IMR-90 (cell line): ENCODE measurements around the gene PDZD2. TPM values are rescaled to one million over a fixed set of nuclear protein-coding genes. Genes with fewer than 3 reads are reported as not detected.

Source experiments
- ATAC-seq: fragments of 200-7000 bp; cut with Tn5 transposase; 2 replicates; pipeline ENCODE4 v1.9.1; 2020; ENCODE audit warnings: low read depth, mild to moderate bottlenecking, moderate library complexity
- BruUV-seq: library from RNA; stranded (reverse); fragments of 400-500 nt; replicated peaks from 2 replicates; lab custom pipeline; 2021; lab: Mats Ljungman, UMichigan
- CTCF ChIA-PET: fragments of 300-600 bp; formaldehyde crosslinking; extraction: SDS; loops from one replicate; lab custom pipeline; 2021; ENCODE audit warnings: antibody characterized with exemption; lab: Yijun Ruan, JAX
- POLR2A ChIA-PET: fragments of 300-600 bp; sonication (Branson Sonifier 250); formaldehyde crosslinking; loops from one replicate; lab custom pipeline; 2022; ENCODE audit warnings: antibody characterized with exemption; ENCODE audit not compliant: unreplicated experiment; lab: Charles Lee
- DNase-seq: peaks from one replicate; pipeline ENCODE4 v3.0.0; 2013
- H2AFZ ChIP-seq: replicated peaks from 2 replicates; pipeline ENCODE3; 2013; ENCODE audit warnings: low read length, mild to moderate bottlenecking; ENCODE audit not compliant: poor library complexity
- H2AK5ac ChIP-seq: 2 replicates; pipeline ENCODE4 v1.6.1; 2013; ENCODE audit warnings: low read depth, low read length, inconsistent platforms
- H2AK9ac ChIP-seq: replicated peaks from 2 replicates; pipeline ENCODE3; 2013; ENCODE audit warnings: mild to moderate bottlenecking, low read depth, low read length, moderate library complexity; ENCODE audit not compliant: poor library complexity
- H2BK120ac ChIP-seq: 2 replicates; pipeline ENCODE4 v1.6.1; 2013; ENCODE audit warnings: low read depth, low read length, inconsistent platforms
- H2BK15ac ChIP-seq: 3 replicates; pipeline ENCODE4 v1.6.1; 2013; ENCODE audit warnings: low read depth, low read length, inconsistent platforms
- H2BK20ac ChIP-seq: 2 replicates; pipeline ENCODE4 v1.6.1; 2013; ENCODE audit warnings: low read depth, mild to moderate bottlenecking, inconsistent platforms, low read length, moderate library complexity
- H2BK5ac ChIP-seq: 2 replicates; pipeline ENCODE4 v1.6.1; 2013; ENCODE audit warnings: mild to moderate bottlenecking, low read depth, low read length, inconsistent platforms; ENCODE audit not compliant: poor library complexity, severe bottlenecking
- H3K14ac ChIP-seq: replicated peaks from 2 replicates; pipeline ENCODE4 v1.6.1; 2013; ENCODE audit warnings: low read depth, low read length, inconsistent platforms
- H3K18ac ChIP-seq: 2 replicates; pipeline ENCODE4 v1.6.1; 2013; ENCODE audit warnings: low read depth, low read length, control low read depth
- H3K23ac ChIP-seq: 2 replicates; pipeline ENCODE4 v1.6.1; 2013; ENCODE audit warnings: low read depth, low read length, inconsistent platforms
- H3K27ac ChIP-seq: 2 replicates; pipeline ENCODE4 v1.5.1; 2013; ENCODE audit warnings: mild to moderate bottlenecking, control low read depth, low read length; ENCODE audit not compliant: insufficient read depth
- H3K27me3 ChIP-seq: 2 replicates; pipeline ENCODE4 v1.6.1; 2013; ENCODE audit warnings: low read length; ENCODE audit not compliant: control insufficient read depth, insufficient read depth
- H3K36me3 ChIP-seq: 2 replicates; pipeline ENCODE4 v1.6.1; 2013; ENCODE audit warnings: low read length, mixed read lengths; ENCODE audit not compliant: control insufficient read depth, insufficient read depth
- H3K4ac ChIP-seq: 2 replicates; pipeline ENCODE4 v1.6.1; 2013; ENCODE audit warnings: low read depth, low read length, inconsistent platforms
- H3K4me1 ChIP-seq: 2 replicates; pipeline ENCODE4 v1.6.1; 2013; ENCODE audit warnings: low read length, mixed read lengths; ENCODE audit not compliant: control insufficient read depth, insufficient read depth
- H3K4me2 ChIP-seq: 2 replicates; pipeline ENCODE4 v1.6.1; 2013; ENCODE audit warnings: low read depth, mild to moderate bottlenecking, control low read depth, low read length, moderate library complexity
- H3K4me3 ChIP-seq: 2 replicates; pipeline ENCODE4 v1.5.1; 2013; ENCODE audit warnings: low read depth, mild to moderate bottlenecking, control low read depth, low read length, moderate library complexity; ENCODE audit not compliant: insufficient read depth
- H3K56ac ChIP-seq: 2 replicates; pipeline ENCODE4 v1.6.1; 2013; ENCODE audit warnings: low read length, inconsistent platforms; ENCODE audit not compliant: insufficient read depth; ENCODE audit errors: extremely low read depth
- H3K79me1 ChIP-seq, 2 experiments: 2 replicates each; pipeline ENCODE4 v1.6.1; 2013; ENCODE audit warnings: low read length in 2 of 2, inconsistent platforms in 1 of 2, low read depth in 1 of 2
- H3K9ac ChIP-seq: 2 replicates; pipeline ENCODE4 v1.6.1; 2013; ENCODE audit warnings: low read depth, low read length, control low read depth
- H3K9me1 ChIP-seq: 2 replicates; pipeline ENCODE4 v1.6.1; 2013; ENCODE audit warnings: low read length, inconsistent platforms; ENCODE audit not compliant: insufficient read depth
- H3K9me3 ChIP-seq: 2 replicates; pipeline ENCODE4 v1.6.1; 2013; ENCODE audit warnings: low read length; ENCODE audit not compliant: control insufficient read depth, insufficient read depth
- H4K20me1 ChIP-seq: 2 replicates; pipeline ENCODE4 v1.6.1; 2013; ENCODE audit warnings: low read length, inconsistent platforms; ENCODE audit not compliant: insufficient read depth
- H4K5ac ChIP-seq: 2 replicates; pipeline ENCODE4 v1.6.1; 2013; ENCODE audit warnings: mild to moderate bottlenecking, low read depth, low read length, control low read depth
- H4K8ac ChIP-seq, 2 experiments: 2 replicates each; pipeline ENCODE4 v1.6.1; 2013; ENCODE audit warnings: low read depth in 2 of 2, low read length in 2 of 2, control low read depth in 1 of 2, inconsistent platforms in 1 of 2
- H4K91ac ChIP-seq: 2 replicates; pipeline ENCODE4 v1.6.1; 2013; ENCODE audit warnings: low read depth, low read length, inconsistent platforms; ENCODE audit not compliant: insufficient read depth
- BHLHE40 ChIP-seq: fragments of 150-350 bp; IDR thresholded peaks from 2 replicates; pipeline ENCODE4 v1.6.1; 2016; ENCODE audit warnings: mild to moderate bottlenecking, low read depth, low read length
- CEBPB ChIP-seq: IDR thresholded peaks from 2 replicates; pipeline ENCODE4 v1.6.1; 2012; ENCODE audit warnings: low read depth, low read length, improper control_type of control experiment
- MXI1 ChIP-seq: IDR thresholded peaks from 2 replicates; pipeline ENCODE4 v1.6.1; 2012; ENCODE audit warnings: low read depth, mild to moderate bottlenecking, low read length, moderate library complexity, borderline replicate concordance
- RCOR1 ChIP-seq: IDR thresholded peaks from 2 replicates; pipeline ENCODE4 v1.6.1; 2012; ENCODE audit warnings: mild to moderate bottlenecking, low read length, improper control_type of control experiment; ENCODE audit not compliant: insufficient replicate concordance
- RFX5 ChIP-seq: IDR thresholded peaks from 2 replicates; pipeline ENCODE4 v1.8.0; 2012; ENCODE audit warnings: low read depth, mild to moderate bottlenecking, low read length, moderate library complexity
- SMC3 ChIP-seq: fragments of 150-350 bp; IDR thresholded peaks from 2 replicates; pipeline ENCODE4 v1.6.1; 2016; ENCODE audit warnings: low read depth, mild to moderate bottlenecking, antibody characterized with exemption, low read length, moderate library complexity
- WGBS, 2 experiments: methylation state at CpG; one replicate each; pipeline versions ENCODE4 v1.1.5 to v1.1.7; 2013; ENCODE audit warnings: missing lambda C conversion rate in 2 of 2; ENCODE audit not compliant: insufficient read length in 1 of 2; ENCODE audit errors: extremely low coverage in 2 of 2; 5-methylcytosine and 5-hydroxymethylcytosine counted together
- dilution Hi-C: fragments of 300-500 bp; cut with HindIII; formaldehyde crosslinking; loops from one replicate; pipeline ENCODE4 v1.14.3; 2018; ENCODE audit warnings: low sequenced_read_pairs; ENCODE audit not compliant: unreplicated experiment
- in situ Hi-C: fragments of 300-500 bp; cut with MboI; formaldehyde crosslinking; loops from 3 replicates; pipeline ENCODE4 v1.14.3; 2019; ENCODE audit warnings: low sequenced_read_pairs, inconsistent platforms, mixed read lengths
- intact Hi-C: fragments of 100-400 bp; cut with micrococcal nuclease; formaldehyde crosslinking; loops from 2 replicates; pipeline ENCODE4 v1.10.0; 2022
- polyA plus RNA-seq, 3 experiments: library from polyadenylated mRNA; depleted of rRNA; stranded (reverse); fragments of >200 nt; gene quantifications; 2 replicates each; pipeline ENCODE4 v1.2.3, GENCODE V29; 2012; ENCODE audit warnings: low replicate concordance in 1 of 3
- total RNA-seq: library from RNA; depleted of rRNA; stranded (reverse); fragments of >200 nt; gene quantifications from 2 replicates; pipeline ENCODE4 v1.2.3, GENCODE V29; 2012
- TF ChIP-seq, protein P1 (sequence below): fragments of 150-350 bp; IDR thresholded peaks from 2 replicates; pipeline ENCODE4 v1.6.1; 2016; ENCODE audit warnings: low read depth, mild to moderate bottlenecking, low read length, moderate library complexity, borderline replicate concordance
- TF ChIP-seq, protein P2 (sequence below): conservative IDR thresholded peaks from 2 replicates; pipeline ENCODE4 v1.5.1; 2012; ENCODE audit warnings: mild to moderate bottlenecking, low read depth, low read length, improper control_type of control experiment

The PDZD2 gene
- total and polyA plus RNA-seq, 2 of the 4 experiments (the other 2 are of a cell fraction) = under 0.01 to 0.02 TPM

DNA sequence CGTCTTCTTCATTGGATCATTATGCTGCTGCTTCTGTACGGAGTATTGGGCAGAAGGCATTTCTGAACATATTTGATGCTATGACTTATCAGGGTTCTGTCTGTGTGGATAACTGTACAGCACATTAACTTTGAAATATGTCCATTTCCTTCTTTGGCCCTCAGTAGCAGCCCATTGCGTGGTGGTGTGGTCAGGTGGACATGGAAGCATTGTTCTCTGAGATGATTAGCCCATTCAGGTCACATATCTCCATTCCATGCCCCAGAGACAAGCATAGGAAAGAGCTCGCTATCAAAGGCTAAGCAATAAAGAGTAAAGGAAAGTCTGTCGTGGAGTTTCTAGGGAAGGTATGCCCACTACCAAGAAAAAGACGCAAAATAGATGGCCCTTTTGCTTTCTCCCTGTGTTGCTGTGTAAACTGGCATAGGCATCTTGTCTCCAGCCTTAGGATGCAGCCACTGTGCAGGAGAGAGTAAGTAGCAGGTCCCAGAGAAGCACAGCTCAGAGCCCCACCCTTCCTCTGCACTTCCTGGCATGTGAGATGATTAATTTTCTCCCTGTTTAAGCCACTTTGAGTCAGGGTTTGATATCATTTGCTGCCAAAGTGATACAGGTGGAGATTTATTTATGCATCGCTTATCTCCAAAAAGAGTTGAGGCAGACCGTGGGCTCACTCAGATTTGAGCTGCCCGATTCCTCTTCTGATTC lies 221.9 kb downstream of the PDZD2 start:
- Histone ChIP-seq H3K56ac (no peak overlapping the region), H3K9me3 (peaks cover 14% of the 10 kb centered on the region), H3K14ac (no peak overlapping the region), H4K20me1 (no peaks in the 10 kb centered on the region), H3K27ac (no peak overlapping the region), H2BK5ac (no peak overlapping the region), H3K79me1 (no peaks in the 10 kb centered on the region), H2AK5ac (no peak overlapping the region), H4K91ac (no peak overlapping the region), H3K27me3 (peaks cover 18% of the 10 kb centered on the region), H2BK20ac (no peak overlapping the region), H2AK9ac (no peak overlapping the region), H2AFZ (no peak overlapping the region), H3K9ac (no peak overlapping the region), H3K23ac (no peak overlapping the region), H3K36me3 (no peaks in the 10 kb centered on the region), H4K8ac (no peak overlapping the region), H4K5ac (no peak overlapping the region), H3K4ac (no peak overlapping the region), H3K9me1 (no peaks in the 10 kb centered on the region), H2BK15ac (no peak overlapping the region), H3K18ac (no peak overlapping the region), H2BK120ac (no peak overlapping the region), H3K4me2 (no peak overlapping the region), H3K4me1 (no peaks in the 10 kb centered on the region), H3K4me3 (no peak overlapping the region)
- no peak for ATAC-seq
- CTCF ChIA-PET = interaction anchor here (0.9 kb wide), 1 partner anchor 9 kb away, joined by 4 read pairs; no protein-coding TSS in a partner anchor
- dilution Hi-C loops = no loop called here
- in situ Hi-C loops = no loop called here
- no peak for DNase-seq
- intact Hi-C loops = no loop called here
- POLR2A ChIA-PET = no interaction called here
- BruUV-seq = no TSS peak
- TF ChIP-seq RCOR1 = no peak
- TF ChIP-seq CEBPB = no peak
- TF ChIP-seq SMC3 = no peak
- no peak for TF ChIP-seq MXI1
- TF ChIP-seq, protein P1, sequence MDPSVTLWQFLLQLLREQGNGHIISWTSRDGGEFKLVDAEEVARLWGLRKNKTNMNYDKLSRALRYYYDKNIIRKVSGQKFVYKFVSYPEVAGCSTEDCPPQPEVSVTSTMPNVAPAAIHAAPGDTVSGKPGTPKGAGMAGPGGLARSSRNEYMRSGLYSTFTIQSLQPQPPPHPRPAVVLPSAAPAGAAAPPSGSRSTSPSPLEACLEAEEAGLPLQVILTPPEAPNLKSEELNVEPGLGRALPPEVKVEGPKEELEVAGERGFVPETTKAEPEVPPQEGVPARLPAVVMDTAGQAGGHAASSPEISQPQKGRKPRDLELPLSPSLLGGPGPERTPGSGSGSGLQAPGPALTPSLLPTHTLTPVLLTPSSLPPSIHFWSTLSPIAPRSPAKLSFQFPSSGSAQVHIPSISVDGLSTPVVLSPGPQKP = no peak
- TF ChIP-seq, protein P2, sequence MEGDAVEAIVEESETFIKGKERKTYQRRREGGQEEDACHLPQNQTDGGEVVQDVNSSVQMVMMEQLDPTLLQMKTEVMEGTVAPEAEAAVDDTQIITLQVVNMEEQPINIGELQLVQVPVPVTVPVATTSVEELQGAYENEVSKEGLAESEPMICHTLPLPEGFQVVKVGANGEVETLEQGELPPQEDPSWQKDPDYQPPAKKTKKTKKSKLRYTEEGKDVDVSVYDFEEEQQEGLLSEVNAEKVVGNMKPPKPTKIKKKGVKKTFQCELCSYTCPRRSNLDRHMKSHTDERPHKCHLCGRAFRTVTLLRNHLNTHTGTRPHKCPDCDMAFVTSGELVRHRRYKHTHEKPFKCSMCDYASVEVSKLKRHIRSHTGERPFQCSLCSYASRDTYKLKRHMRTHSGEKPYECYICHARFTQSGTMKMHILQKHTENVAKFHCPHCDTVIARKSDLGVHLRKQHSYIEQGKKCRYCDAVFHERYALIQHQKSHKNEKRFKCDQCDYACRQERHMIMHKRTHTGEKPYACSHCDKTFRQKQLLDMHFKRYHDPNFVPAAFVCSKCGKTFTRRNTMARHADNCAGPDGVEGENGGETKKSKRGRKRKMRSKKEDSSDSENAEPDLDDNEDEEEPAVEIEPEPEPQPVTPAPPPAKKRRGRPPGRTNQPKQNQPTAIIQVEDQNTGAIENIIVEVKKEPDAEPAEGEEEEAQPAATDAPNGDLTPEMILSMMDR = no peak
- TF ChIP-seq BHLHE40 = no peak
- no peak for TF ChIP-seq RFX5
- 80% methylated on average over 2 of the region's 9 CpGs; no CpG with 5 or more reads in 1 of the 2 experiments for WGBS, 2 experiments
